WTC11 (cell line): Measurements from ENCODE around the gene TSHZ1. TPM values are rescaled to one million over a fixed set of nuclear protein-coding genes. Genes with fewer than 3 reads are reported as not detected.

Experiments used
- ATAC-seq: fragments of 200-7000 bp; cut with Tn5 transposase; 2 replicates; pipeline ENCODE4 v1.10.0; 2021; ENCODE audit warnings: mild to moderate bottlenecking, moderate library complexity
- CTCF ChIA-PET: fragments of 300-600 bp; sonication (Branson Sonifier 250); formaldehyde crosslinking; loops from one replicate; lab custom pipeline; 2021; ENCODE audit warnings: antibody characterized with exemption; lab: Charles Lee
- POLR2A ChIA-PET: fragments of 350-600 bp; sonication (Branson Sonifier 250); formaldehyde crosslinking; loops from one replicate; lab custom pipeline; 2021; ENCODE audit warnings: antibody characterized with exemption; lab: Charles Lee
- DNase-seq: peaks from one replicate; pipeline ENCODE4 v3.0.0; 2021; ENCODE audit warnings: low spot score
- H3K27ac Mint-ChIP-seq: 2 replicates; pipeline ENCODE4 v1.8.0; 2021; ENCODE audit warnings: mixed read lengths
- H3K27me3 Mint-ChIP-seq: 2 replicates; pipeline ENCODE4 v1.8.0; 2021; ENCODE audit warnings: low read depth, mild to moderate bottlenecking, moderate library complexity, mixed read lengths
- H3K36me3 Mint-ChIP-seq: 2 replicates; pipeline ENCODE4 v1.8.0; 2021; ENCODE audit warnings: mixed read lengths
- H3K4me1 Mint-ChIP-seq: 2 replicates; pipeline ENCODE4 v1.8.0; 2022; ENCODE audit warnings: mixed read lengths
- H3K4me3 Mint-ChIP-seq: 2 replicates; pipeline ENCODE4 v1.8.0; 2021; ENCODE audit warnings: mild to moderate bottlenecking, moderate library complexity, mixed read lengths
- H3K9me3 Mint-ChIP-seq: 2 replicates; pipeline ENCODE4 v1.8.0; 2021; ENCODE audit warnings: mixed read lengths
- CBFB ChIP-seq: sonication (generic); formaldehyde crosslinking; IDR thresholded peaks from 2 replicates; pipeline ENCODE4 v1.8.1; 2022; ENCODE audit warnings: mild to moderate bottlenecking, low read depth, missing genetic modification reagents
- CREM ChIP-seq: sonication (generic); formaldehyde crosslinking; IDR thresholded peaks from 2 replicates; pipeline ENCODE4 v1.8.1; 2022; ENCODE audit warnings: mild to moderate bottlenecking, missing genetic modification reagents, moderate library complexity
- ESRRA ChIP-seq: sonication (generic); formaldehyde crosslinking; IDR thresholded peaks from 2 replicates; pipeline ENCODE4 v1.8.1; 2022; ENCODE audit warnings: mild to moderate bottlenecking, missing genetic modification reagents, borderline replicate concordance
- GRHL2 ChIP-seq: fragments of 250-450 bp; sonication (Bioruptor Pico); IDR thresholded peaks from 2 replicates; pipeline ENCODE4 v1.8.0; 2022; ENCODE audit warnings: mild to moderate bottlenecking, moderate library complexity; ENCODE audit not compliant: insufficient replicate concordance, severe bottlenecking
- RELA ChIP-seq: sonication (generic); formaldehyde crosslinking; IDR thresholded peaks from 2 replicates; pipeline ENCODE4 v1.8.1; 2022; ENCODE audit warnings: missing genetic modification reagents, mild to moderate bottlenecking, borderline replicate concordance
- RORB ChIP-seq: fragments of 250-450 bp; sonication (Bioruptor Pico); IDR thresholded peaks from 2 replicates; pipeline ENCODE4 v1.9.0; 2021; ENCODE audit warnings: mild to moderate bottlenecking
- SOX15 ChIP-seq: fragments of 250-450 bp; sonication (Bioruptor Pico); IDR thresholded peaks from 2 replicates; pipeline ENCODE4 v1.9.0; 2021; ENCODE audit warnings: mild to moderate bottlenecking
- TEAD1 ChIP-seq: sonication (generic); formaldehyde crosslinking; IDR thresholded peaks from 2 replicates; pipeline ENCODE4 v1.8.0; 2022; ENCODE audit warnings: mild to moderate bottlenecking, missing genetic modification reagents
- ZBTB21 ChIP-seq: sonication (generic); formaldehyde crosslinking; IDR thresholded peaks from 2 replicates; pipeline ENCODE4 v1.8.1; 2023; ENCODE audit warnings: mild to moderate bottlenecking, missing genetic modification reagents, borderline replicate concordance
- ZNF232 ChIP-seq: sonication (generic); formaldehyde crosslinking; IDR thresholded peaks from 2 replicates; pipeline ENCODE4 v1.8.0; 2022; ENCODE audit warnings: mild to moderate bottlenecking, missing genetic modification reagents
- ZNF671 ChIP-seq: fragments of 250-450 bp; sonication (Bioruptor Pico); IDR thresholded peaks from 2 replicates; pipeline ENCODE4 v1.8.0; 2021; ENCODE audit warnings: mild to moderate bottlenecking
- total RNA-seq: library from RNA; stranded (reverse); gene quantifications from 3 replicates; pipeline ENCODE4 v1.2.3, GENCODE V29; 2021
- TF ChIP-seq, protein P1 (sequence below): fragments of 250-450 bp; sonication (Bioruptor Pico); IDR thresholded peaks from 2 replicates; pipeline ENCODE4 v1.8.0; 2021; ENCODE audit warnings: mild to moderate bottlenecking
- TF ChIP-seq, protein P2 (sequence below): sonication (generic); formaldehyde crosslinking; IDR thresholded peaks from 2 replicates; pipeline ENCODE4 v1.8.1; 2022; ENCODE audit warnings: low read depth, missing genetic modification reagents, borderline replicate concordance
- TF ChIP-seq, protein P3 (sequence below): sonication (generic); formaldehyde crosslinking; IDR thresholded peaks from 2 replicates; pipeline ENCODE4 v1.8.1; 2022; ENCODE audit warnings: low read depth, mild to moderate bottlenecking, moderate library complexity, missing genetic modification reagents, borderline replicate concordance
- TF ChIP-seq, protein P4 (sequence below): fragments of 250-450 bp; sonication (Bioruptor Pico); IDR thresholded peaks from 2 replicates; pipeline ENCODE4 v1.9.0; 2021; ENCODE audit warnings: mild to moderate bottlenecking
- TF ChIP-seq, protein P5 (sequence below): sonication (generic); formaldehyde crosslinking; IDR thresholded peaks from 2 replicates; pipeline ENCODE4 v1.8.0; 2023; ENCODE audit warnings: mild to moderate bottlenecking, missing genetic modification reagents
- TF ChIP-seq, protein P6 (sequence below): sonication (generic); formaldehyde crosslinking; IDR thresholded peaks from 2 replicates; pipeline ENCODE4 v1.8.0; 2022; ENCODE audit warnings: mild to moderate bottlenecking, missing genetic modification reagents
- TF ChIP-seq, protein P7 (sequence below): fragments of 250-450 bp; sonication (Bioruptor Pico); IDR thresholded peaks from 2 replicates; pipeline ENCODE4 v1.9.0; 2021; ENCODE audit warnings: mild to moderate bottlenecking

TSHZ1 gene
- total RNA-seq, 1 experiment from 2014 or later = 2.9 TPM

DNA sequence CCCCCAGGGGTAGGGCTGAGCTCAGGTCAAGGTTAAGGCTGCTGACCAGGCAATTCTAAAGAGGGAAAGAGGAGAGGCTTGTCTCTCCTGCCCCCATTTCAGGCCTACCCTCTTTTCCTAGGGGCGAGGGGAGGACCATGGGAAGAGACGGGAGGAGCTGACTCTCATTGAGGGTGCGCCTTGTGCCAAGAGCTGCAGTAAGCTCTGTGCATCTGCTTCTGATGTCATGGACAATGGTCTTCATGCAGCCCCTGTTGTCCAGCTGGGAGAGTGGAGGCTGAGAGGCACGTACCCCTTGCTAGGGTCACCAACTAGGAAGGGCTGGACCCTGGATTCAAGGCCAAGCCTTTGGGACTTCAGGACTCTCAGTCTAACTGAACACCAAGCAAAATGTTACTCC lies 46.9 kb upstream of the TSHZ1 start (continued):
- TF ChIP-seq, protein P1, sequence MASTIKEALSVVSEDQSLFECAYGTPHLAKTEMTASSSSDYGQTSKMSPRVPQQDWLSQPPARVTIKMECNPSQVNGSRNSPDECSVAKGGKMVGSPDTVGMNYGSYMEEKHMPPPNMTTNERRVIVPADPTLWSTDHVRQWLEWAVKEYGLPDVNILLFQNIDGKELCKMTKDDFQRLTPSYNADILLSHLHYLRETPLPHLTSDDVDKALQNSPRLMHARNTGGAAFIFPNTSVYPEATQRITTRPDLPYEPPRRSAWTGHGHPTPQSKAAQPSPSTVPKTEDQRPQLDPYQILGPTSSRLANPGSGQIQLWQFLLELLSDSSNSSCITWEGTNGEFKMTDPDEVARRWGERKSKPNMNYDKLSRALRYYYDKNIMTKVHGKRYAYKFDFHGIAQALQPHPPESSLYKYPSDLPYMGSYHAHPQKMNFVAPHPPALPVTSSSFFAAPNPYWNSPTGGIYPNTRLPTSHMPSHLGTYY (CRISPR knock-in tag) = no peak
- TF ChIP-seq SOX15 (CRISPR knock-in tag) (no peak), ZBTB21 (no peak), ZNF671 (CRISPR knock-in tag) (no peak), TEAD1 (CRISPR knock-in tag) (no peak), RORB (CRISPR knock-in tag) (no peak), GRHL2 (CRISPR knock-in tag) (no peak), RELA (CRISPR knock-in tag) (no peak), ESRRA (no peak), CBFB (no peak)
- TF ChIP-seq, protein P2, sequence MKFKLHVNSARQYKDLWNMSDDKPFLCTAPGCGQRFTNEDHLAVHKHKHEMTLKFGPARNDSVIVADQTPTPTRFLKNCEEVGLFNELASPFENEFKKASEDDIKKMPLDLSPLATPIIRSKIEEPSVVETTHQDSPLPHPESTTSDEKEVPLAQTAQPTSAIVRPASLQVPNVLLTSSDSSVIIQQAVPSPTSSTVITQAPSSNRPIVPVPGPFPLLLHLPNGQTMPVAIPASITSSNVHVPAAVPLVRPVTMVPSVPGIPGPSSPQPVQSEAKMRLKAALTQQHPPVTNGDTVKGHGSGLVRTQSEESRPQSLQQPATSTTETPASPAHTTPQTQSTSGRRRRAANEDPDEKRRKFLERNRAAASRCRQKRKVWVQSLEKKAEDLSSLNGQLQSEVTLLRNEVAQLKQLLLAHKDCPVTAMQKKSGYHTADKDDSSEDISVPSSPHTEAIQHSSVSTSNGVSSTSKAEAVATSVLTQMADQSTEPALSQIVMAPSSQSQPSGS (CRISPR knock-in tag) = no peak
- TF ChIP-seq, protein P3, sequence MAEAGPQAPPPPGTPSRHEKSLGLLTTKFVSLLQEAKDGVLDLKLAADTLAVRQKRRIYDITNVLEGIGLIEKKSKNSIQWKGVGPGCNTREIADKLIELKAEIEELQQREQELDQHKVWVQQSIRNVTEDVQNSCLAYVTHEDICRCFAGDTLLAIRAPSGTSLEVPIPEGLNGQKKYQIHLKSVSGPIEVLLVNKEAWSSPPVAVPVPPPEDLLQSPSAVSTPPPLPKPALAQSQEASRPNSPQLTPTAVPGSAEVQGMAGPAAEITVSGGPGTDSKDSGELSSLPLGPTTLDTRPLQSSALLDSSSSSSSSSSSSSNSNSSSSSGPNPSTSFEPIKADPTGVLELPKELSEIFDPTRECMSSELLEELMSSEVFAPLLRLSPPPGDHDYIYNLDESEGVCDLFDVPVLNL (CRISPR knock-in tag) = no peak
- TF ChIP-seq, protein P4, sequence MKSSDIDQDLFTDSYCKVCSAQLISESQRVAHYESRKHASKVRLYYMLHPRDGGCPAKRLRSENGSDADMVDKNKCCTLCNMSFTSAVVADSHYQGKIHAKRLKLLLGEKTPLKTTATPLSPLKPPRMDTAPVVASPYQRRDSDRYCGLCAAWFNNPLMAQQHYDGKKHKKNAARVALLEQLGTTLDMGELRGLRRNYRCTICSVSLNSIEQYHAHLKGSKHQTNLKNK (CRISPR knock-in tag) = no peak
- TF ChIP-seq, protein P5, sequence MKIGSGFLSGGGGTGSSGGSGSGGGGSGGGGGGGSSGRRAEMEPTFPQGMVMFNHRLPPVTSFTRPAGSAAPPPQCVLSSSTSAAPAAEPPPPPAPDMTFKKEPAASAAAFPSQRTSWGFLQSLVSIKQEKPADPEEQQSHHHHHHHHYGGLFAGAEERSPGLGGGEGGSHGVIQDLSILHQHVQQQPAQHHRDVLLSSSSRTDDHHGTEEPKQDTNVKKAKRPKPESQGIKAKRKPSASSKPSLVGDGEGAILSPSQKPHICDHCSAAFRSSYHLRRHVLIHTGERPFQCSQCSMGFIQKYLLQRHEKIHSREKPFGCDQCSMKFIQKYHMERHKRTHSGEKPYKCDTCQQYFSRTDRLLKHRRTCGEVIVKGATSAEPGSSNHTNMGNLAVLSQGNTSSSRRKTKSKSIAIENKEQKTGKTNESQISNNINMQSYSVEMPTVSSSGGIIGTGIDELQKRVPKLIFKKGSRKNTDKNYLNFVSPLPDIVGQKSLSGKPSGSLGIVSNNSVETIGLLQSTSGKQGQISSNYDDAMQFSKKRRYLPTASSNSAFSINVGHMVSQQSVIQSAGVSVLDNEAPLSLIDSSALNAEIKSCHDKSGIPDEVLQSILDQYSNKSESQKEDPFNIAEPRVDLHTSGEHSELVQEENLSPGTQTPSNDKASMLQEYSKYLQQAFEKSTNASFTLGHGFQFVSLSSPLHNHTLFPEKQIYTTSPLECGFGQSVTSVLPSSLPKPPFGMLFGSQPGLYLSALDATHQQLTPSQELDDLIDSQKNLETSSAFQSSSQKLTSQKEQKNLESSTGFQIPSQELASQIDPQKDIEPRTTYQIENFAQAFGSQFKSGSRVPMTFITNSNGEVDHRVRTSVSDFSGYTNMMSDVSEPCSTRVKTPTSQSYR (CRISPR knock-in tag) = no peak
- TF ChIP-seq, protein P6, sequence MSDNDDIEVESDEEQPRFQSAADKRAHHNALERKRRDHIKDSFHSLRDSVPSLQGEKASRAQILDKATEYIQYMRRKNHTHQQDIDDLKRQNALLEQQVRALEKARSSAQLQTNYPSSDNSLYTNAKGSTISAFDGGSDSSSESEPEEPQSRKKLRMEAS (CRISPR knock-in tag) = no peak

DNA sequence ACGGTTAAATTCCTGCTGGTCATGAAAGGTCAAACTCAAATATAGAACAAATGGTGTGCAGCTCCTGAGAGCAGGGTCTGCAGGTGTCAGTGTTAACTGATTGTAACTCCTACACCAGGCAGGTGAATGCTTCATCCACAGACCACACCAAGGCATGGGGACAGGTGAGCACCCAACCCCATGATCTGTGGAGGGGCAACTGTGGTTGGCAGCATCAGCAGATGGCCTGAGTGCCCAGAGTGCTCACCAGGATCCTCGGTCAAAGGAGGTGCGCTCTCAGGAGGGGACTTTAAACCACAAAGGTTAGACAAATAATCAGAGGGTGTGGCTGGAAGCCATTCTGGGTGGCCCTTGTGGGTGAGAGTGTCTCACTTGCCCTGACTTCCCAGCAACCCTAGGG lies 46.1 kb upstream of the TSHZ1 start:
- Mint-ChIP-seq H3K9me3 (no peaks in the 10 kb centered on the region), H3K4me3 (no peak overlapping the region), H3K4me1 (peaks cover 11% of the 10 kb centered on the region), H3K27me3 (no peaks in the 10 kb centered on the region), H3K36me3 (no peaks in the 10 kb centered on the region), H3K27ac (no peak overlapping the region)
- DNase-seq (no peak), ATAC-seq (no peak)
- ChIA-PET CTCF (no interaction called here), POLR2A (no interaction called here)
- TF ChIP-seq, protein P7, sequence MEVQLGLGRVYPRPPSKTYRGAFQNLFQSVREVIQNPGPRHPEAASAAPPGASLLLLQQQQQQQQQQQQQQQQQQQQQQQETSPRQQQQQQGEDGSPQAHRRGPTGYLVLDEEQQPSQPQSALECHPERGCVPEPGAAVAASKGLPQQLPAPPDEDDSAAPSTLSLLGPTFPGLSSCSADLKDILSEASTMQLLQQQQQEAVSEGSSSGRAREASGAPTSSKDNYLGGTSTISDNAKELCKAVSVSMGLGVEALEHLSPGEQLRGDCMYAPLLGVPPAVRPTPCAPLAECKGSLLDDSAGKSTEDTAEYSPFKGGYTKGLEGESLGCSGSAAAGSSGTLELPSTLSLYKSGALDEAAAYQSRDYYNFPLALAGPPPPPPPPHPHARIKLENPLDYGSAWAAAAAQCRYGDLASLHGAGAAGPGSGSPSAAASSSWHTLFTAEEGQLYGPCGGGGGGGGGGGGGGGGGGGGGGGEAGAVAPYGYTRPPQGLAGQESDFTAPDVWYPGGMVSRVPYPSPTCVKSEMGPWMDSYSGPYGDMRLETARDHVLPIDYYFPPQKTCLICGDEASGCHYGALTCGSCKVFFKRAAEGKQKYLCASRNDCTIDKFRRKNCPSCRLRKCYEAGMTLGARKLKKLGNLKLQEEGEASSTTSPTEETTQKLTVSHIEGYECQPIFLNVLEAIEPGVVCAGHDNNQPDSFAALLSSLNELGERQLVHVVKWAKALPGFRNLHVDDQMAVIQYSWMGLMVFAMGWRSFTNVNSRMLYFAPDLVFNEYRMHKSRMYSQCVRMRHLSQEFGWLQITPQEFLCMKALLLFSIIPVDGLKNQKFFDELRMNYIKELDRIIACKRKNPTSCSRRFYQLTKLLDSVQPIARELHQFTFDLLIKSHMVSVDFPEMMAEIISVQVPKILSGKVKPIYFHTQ = no peak
- TF ChIP-seq ZNF232 = no peak
- no peak for TF ChIP-seq CREM (CRISPR knock-in tag)
